Mesenchymal stem cell (in vitro differentiated cells and primary cell): ENCODE data around the gene ATP6V0A1.

ENCODE experiments used
- DNase-seq: peaks from one replicate; pipeline ENCODE4 v3.0.0-alpha.2; 2013
- H2AFZ ChIP-seq: one replicate; pipeline ENCODE4 v1.6.1; 2013; ENCODE audit warnings: low read depth, mild to moderate bottlenecking, control low read depth, inconsistent platforms, low read length, moderate library complexity
- H2AK5ac ChIP-seq: 2 replicates; pipeline ENCODE4 v1.6.1; 2013; ENCODE audit warnings: low read length, moderate library complexity, mild to moderate bottlenecking, inconsistent platforms; ENCODE audit not compliant: severe bottlenecking
- H2BK120ac ChIP-seq: one replicate; pipeline ENCODE4 v1.6.1; 2013; ENCODE audit warnings: low read depth, mild to moderate bottlenecking, inconsistent platforms, low read length, moderate library complexity
- H2BK12ac ChIP-seq, 2 experiments: one replicate each; pipeline ENCODE4 v1.6.1; 2013; ENCODE audit warnings: inconsistent platforms in 2 of 2, low read length in 2 of 2, mild to moderate bottlenecking in 2 of 2, moderate library complexity in 2 of 2, control low read depth in 1 of 2
- H2BK15ac ChIP-seq: one replicate; pipeline ENCODE4 v1.6.1; 2013; ENCODE audit warnings: mild to moderate bottlenecking, low read depth, inconsistent platforms; ENCODE audit not compliant: poor library complexity, severe bottlenecking
- H2BK5ac ChIP-seq: 2 replicates; pipeline ENCODE4 v1.6.1; 2013; ENCODE audit warnings: low read depth, mild to moderate bottlenecking, low read length, control low read depth, inconsistent platforms; ENCODE audit not compliant: poor library complexity, severe bottlenecking
- H3K14ac ChIP-seq, 2 experiments: one replicate each; pipeline ENCODE4 v1.6.1; 2013; ENCODE audit warnings: inconsistent platforms in 2 of 2, low read length in 2 of 2, control low read depth in 1 of 2, mild to moderate bottlenecking in 1 of 2, moderate library complexity in 1 of 2
- H3K18ac ChIP-seq, 2 experiments: one replicate each; pipeline ENCODE4 v1.6.1; 2013; ENCODE audit warnings: inconsistent platforms in 2 of 2, low read length in 2 of 2, control low read depth in 1 of 2, low read depth in 1 of 2, mild to moderate bottlenecking in 1 of 2
- H3K23ac ChIP-seq, 2 experiments: one replicate each; pipeline ENCODE4 v1.6.1; 2013; ENCODE audit warnings: inconsistent platforms in 2 of 2, low read length in 2 of 2, mild to moderate bottlenecking in 2 of 2, moderate library complexity in 2 of 2, control low read depth in 1 of 2
- H3K27ac ChIP-seq: 2 replicates; pipeline ENCODE4 v1.5.1; 2013; ENCODE audit warnings: mild to moderate bottlenecking, moderate library complexity, low read length, control low read depth, inconsistent platforms; ENCODE audit not compliant: poor library complexity, severe bottlenecking
- H3K27me3 ChIP-seq, 2 experiments: 2 replicates each; pipeline versions ENCODE4 v1.6.1 to v1.7.0; 2013; ENCODE audit warnings: low read length in 2 of 2, mild to moderate bottlenecking in 2 of 2, moderate library complexity in 2 of 2, control low read depth in 1 of 2, inconsistent platforms in 1 of 2; ENCODE audit not compliant: control insufficient read depth in 1 of 2, insufficient read depth in 1 of 2
- H3K36me3 ChIP-seq, 2 experiments: 2 replicates each; pipeline versions ENCODE4 v1.6.1 to v1.7.0; 2013; ENCODE audit warnings: low read length in 2 of 2, control low read depth in 1 of 2, inconsistent platforms in 1 of 2, low read depth in 1 of 2, mild to moderate bottlenecking in 1 of 2; ENCODE audit not compliant: insufficient read depth in 2 of 2, control insufficient read depth in 1 of 2
- H3K4ac ChIP-seq, 2 experiments: one replicate each; pipeline ENCODE4 v1.6.1; 2013; ENCODE audit warnings: inconsistent platforms in 2 of 2, low read length in 2 of 2, mild to moderate bottlenecking in 2 of 2, moderate library complexity in 2 of 2, control low read depth in 1 of 2, low read depth in 1 of 2
- H3K4me1 ChIP-seq: 2 replicates; pipeline ENCODE4 v1.6.1; 2013; ENCODE audit warnings: low read depth, low read length, control low read depth; ENCODE audit not compliant: control insufficient read depth, insufficient read depth
- H3K4me2 ChIP-seq: 2 replicates; pipeline ENCODE4 v1.6.1; 2013; ENCODE audit warnings: low read length, mild to moderate bottlenecking, inconsistent platforms; ENCODE audit not compliant: poor library complexity, severe bottlenecking
- H3K4me3 ChIP-seq, 2 experiments: 2 replicates each; pipeline versions ENCODE4 v1.5.1 to v1.7.0; 2013; ENCODE audit warnings: low read length in 2 of 2, mild to moderate bottlenecking in 2 of 2, control low read depth in 1 of 2, low read depth in 1 of 2; ENCODE audit not compliant: insufficient read depth in 1 of 2
- H3K79me1 ChIP-seq: replicated peaks from 2 replicates; pipeline ENCODE4 v1.6.1; 2013; ENCODE audit warnings: mild to moderate bottlenecking, control low read depth, low read length, inconsistent platforms; ENCODE audit not compliant: poor library complexity, severe bottlenecking
- H3K9ac ChIP-seq: 2 replicates; pipeline ENCODE4 v1.7.0; 2013; ENCODE audit warnings: mild to moderate bottlenecking, low read length, moderate library complexity
- H3K9me3 ChIP-seq: 2 replicates; pipeline ENCODE4 v1.7.0; 2013; ENCODE audit warnings: mild to moderate bottlenecking, low read length; ENCODE audit not compliant: control insufficient read depth
- H4K8ac ChIP-seq: one replicate; pipeline ENCODE4 v1.6.1; 2013; ENCODE audit warnings: inconsistent platforms, mild to moderate bottlenecking, low read length, moderate library complexity
- H4K91ac ChIP-seq: one replicate; pipeline ENCODE4 v1.6.1; 2013; ENCODE audit warnings: mild to moderate bottlenecking, low read length, inconsistent platforms
- WGBS: methylation state at CpG from one replicate; pipeline ENCODE4 v1.1.7; 2013; ENCODE audit warnings: mixed read lengths; 5-methylcytosine and 5-hydroxymethylcytosine counted together

Gene ATP6V0A1

GRCh38 chr17:42498828-42499227 lies 40.1 kb downstream of the ATP6V0A1 start:
- Histone ChIP-seq H3K4me1 (peaks cover 2% of the 10 kb centered on the region), H3K9me3 (no peaks in the 10 kb centered on the region), H3K27me3 (no peaks in the 10 kb centered on the region), H3K23ac (no peak overlapping the region), H3K79me1 (peaks cover 1% of the 10 kb centered on the region), H3K18ac (no peak overlapping the region), H3K14ac (no peak overlapping the region), H2BK15ac (no peak overlapping the region), H3K27ac (no peak overlapping the region), H4K91ac (no peak overlapping the region), H3K36me3 (peaks cover 28 to 90% of the 10 kb centered on the region in 2 experiments), H3K9ac (no peak overlapping the region), H3K4ac (no peak overlapping the region), H2BK12ac (no peak overlapping the region), H4K8ac (no peak overlapping the region), H3K4me3 (no peak overlapping the region), H2AFZ (no peak overlapping the region), H3K4me2 (no peak overlapping the region), H2BK5ac (no peak overlapping the region), H2BK120ac (no peak overlapping the region), H2AK5ac (no peak overlapping the region)
- DNase-seq = no peak
- WGBS = 98% methylated on average over 4 of the region's 4 CpGs

- WGBS = 97% methylated on average over 5 of the region's 5 CpGs
- no peak overlapping the region for H4K8ac ChIP-seq
- H3K18ac ChIP-seq = no peak overlapping the region
Observed at GRCh38 chr17:42502091-42502490, 43.4 kb downstream of the ATP6V0A1 start.

GRCh38 chr17:42502926-42503325 lies 44.2 kb downstream of the ATP6V0A1 start:
- H3K23ac ChIP-seq = no peak overlapping the region
- no peak overlapping the region for H3K14ac ChIP-seq
- H2BK120ac ChIP-seq = no peak overlapping the region
- H2AFZ ChIP-seq = no peak overlapping the region
- H3K4me3 ChIP-seq = no peak overlapping the region
- H3K79me1 ChIP-seq = no peaks in the 10 kb centered on the region
- H3K36me3 ChIP-seq = peaks cover 29 to 95% of the 10 kb centered on the region in 2 experiments
- H3K27ac ChIP-seq = no peak overlapping the region
- no peak overlapping the region for H3K4ac ChIP-seq
- no peak overlapping the region for H4K8ac ChIP-seq
- DNase-seq = no peak
- no peak overlapping the region for H3K9ac ChIP-seq
- H3K18ac ChIP-seq = no peak overlapping the region
- H4K91ac ChIP-seq = no peak overlapping the region
- no peak overlapping the region for H2BK12ac ChIP-seq
- no CpG with 5 or more reads among the region's 1 CpG for WGBS
- H2AK5ac ChIP-seq = no peak overlapping the region
- no peak overlapping the region for H2BK5ac ChIP-seq
- H2BK15ac ChIP-seq = no peak overlapping the region
- peaks cover 2% of the 10 kb centered on the region for H3K4me1 ChIP-seq
- no peak overlapping the region for H3K4me2 ChIP-seq
- no peaks in the 10 kb centered on the region for H3K9me3 ChIP-seq
- H3K27me3 ChIP-seq = no peaks in the 10 kb centered on the region

More at GRCh38 chr17:42502091-42502490, 43.4 kb downstream of the ATP6V0A1 start:
- Histone ChIP-seq H3K27ac (no peak overlapping the region), H2BK120ac (no peak overlapping the region), H3K79me1 (no peaks in the 10 kb centered on the region), H3K4ac (no peak overlapping the region), H3K4me1 (peaks cover 2% of the 10 kb centered on the region), H3K4me3 (no peak overlapping the region), H2BK12ac (no peak overlapping the region), H3K27me3 (no peaks in the 10 kb centered on the region), H3K36me3 (peaks cover 25 to 89% of the 10 kb centered on the region in 2 experiments), H2AFZ (no peak overlapping the region), H4K91ac (no peak overlapping the region), H3K9ac (no peak overlapping the region), H3K4me2 (no peak overlapping the region), H3K9me3 (no peaks in the 10 kb centered on the region), H2AK5ac (no peak overlapping the region), H3K14ac (no peak overlapping the region), H3K23ac (no peak overlapping the region), H2BK5ac (no peak overlapping the region), H2BK15ac (no peak overlapping the region)
- no peak for DNase-seq

- Histone ChIP-seq H3K18ac (no peak overlapping the region), H3K14ac (no peak overlapping the region), H3K27ac (no peak overlapping the region), H2BK15ac (no peak overlapping the region), H2BK5ac (no peak overlapping the region), H2BK120ac (no peak overlapping the region), H2BK12ac (no peak overlapping the region), H3K4me1 (peaks cover 2% of the 10 kb centered on the region), H3K27me3 (no peaks in the 10 kb centered on the region), H3K79me1 (no peaks in the 10 kb centered on the region), H3K23ac (no peak overlapping the region), H3K4me3 (no peak overlapping the region), H2AK5ac (no peak overlapping the region), H4K8ac (no peak overlapping the region), H3K4ac (no peak overlapping the region), H4K91ac (no peak overlapping the region), H3K9me3 (no peaks in the 10 kb centered on the region), H3K9ac (no peak overlapping the region), H2AFZ (no peak overlapping the region), H3K36me3 (peaks cover 43 to 81% of the 10 kb centered on the region in 2 experiments), H3K4me2 (no peak overlapping the region)
- no peak for DNase-seq
- 95% methylated on average over 3 of the region's 4 CpGs for WGBS
Observed at GRCh38 chr17:42507671-42508070, 49.0 kb downstream of the ATP6V0A1 start.
